HepG2 (cell line): ENCODE measurements around the gene VDAC2. TPM values are rescaled to one million over a fixed set of nuclear protein-coding genes. Genes with fewer than 3 reads are reported as not detected.
A peak's percentile ranks its signal among the peaks of the same experiment; 100 is the strongest.

ENCODE experiments used
- DNMT3B ChIP-seq: conservative IDR thresholded peaks from 2 replicates; pipeline ENCODE4 v1.6.1; 2016; ENCODE audit warnings: missing biosample characterization, control low read depth
- ELF3 ChIP-seq: IDR thresholded peaks from 2 replicates; pipeline ENCODE4 v1.6.1; 2016; ENCODE audit warnings: missing genetic modification reagents, missing compliant biosample characterization
- ERF ChIP-seq: IDR thresholded peaks from 2 replicates; pipeline ENCODE4 v1.6.1; 2018; ENCODE audit warnings: missing biosample characterization, missing genetic modification reagents
- GABPA ChIP-seq, 2 experiments: IDR thresholded peaks; 2 replicates each; pipeline ENCODE4 v1.6.1; 2011 to 2016; ENCODE audit warnings: low read depth in 2 of 2, low read length in 1 of 2, missing biosample characterization in 1 of 2, missing genetic modification characterization in 1 of 2
- GZF1 ChIP-seq: sonication (generic); formaldehyde crosslinking; IDR thresholded peaks from 2 replicates; pipeline ENCODE4 v1.5.1; 2020; ENCODE audit warnings: mild to moderate bottlenecking, missing genetic modification reagents
- ISX ChIP-seq: sonication (generic); formaldehyde crosslinking; conservative IDR thresholded peaks from 2 replicates; pipeline ENCODE4 v1.5.0; 2020; ENCODE audit warnings: missing genetic modification reagents
- KLF6 ChIP-seq: IDR thresholded peaks from 2 replicates; pipeline ENCODE4 v1.8.0; 2016; ENCODE audit warnings: missing biosample characterization, missing genetic modification reagents
- MYPOP ChIP-seq: sonication (generic); formaldehyde crosslinking; IDR thresholded peaks from 2 replicates; pipeline ENCODE4 v1.8.1; 2023; ENCODE audit warnings: mild to moderate bottlenecking, moderate library complexity, missing genetic modification reagents
- NFKBIZ ChIP-seq: IDR thresholded peaks from 2 replicates; pipeline ENCODE4 v1.6.1; 2018; ENCODE audit warnings: missing genetic modification reagents, missing compliant biosample characterization
- RBFOX2 ChIP-seq: fragments of 200-400 bp; formaldehyde crosslinking; IDR thresholded peaks from 2 replicates; pipeline ENCODE4 v1.6.1; 2017; ENCODE audit warnings: low read depth, mild to moderate bottlenecking, low read length
- RELA ChIP-seq: sonication (generic); formaldehyde crosslinking; IDR thresholded peaks from 2 replicates; pipeline ENCODE4 v1.4.0; 2020; ENCODE audit warnings: missing genetic modification reagents
- SNAPC4 ChIP-seq: sonication (generic); formaldehyde crosslinking; IDR thresholded peaks from 2 replicates; pipeline ENCODE4 v1.4.0; 2020; ENCODE audit warnings: mild to moderate bottlenecking, missing genetic modification reagents
- TRIM22 ChIP-seq: fragments of 450-650 bp; IDR thresholded peaks from 2 replicates; pipeline ENCODE4 v1.6.1; 2017
- ZBTB20 ChIP-seq: sonication (generic); formaldehyde crosslinking; IDR thresholded peaks from 2 replicates; pipeline ENCODE4 v1.8.1; 2023; ENCODE audit warnings: missing genetic modification reagents, low read depth, mild to moderate bottlenecking, borderline replicate concordance
- ZNF225 ChIP-seq: sonication (generic); formaldehyde crosslinking; IDR thresholded peaks from 2 replicates; pipeline ENCODE4 v1.4.0; 2020; ENCODE audit warnings: mild to moderate bottlenecking, missing genetic modification reagents
- ZNF260 ChIP-seq: sonication (generic); formaldehyde crosslinking; IDR thresholded peaks from 2 replicates; pipeline ENCODE4 v1.4.0; 2020; ENCODE audit warnings: missing genetic modification reagents, low read depth, mild to moderate bottlenecking, borderline replicate concordance
- ZNF431 ChIP-seq: sonication (generic); formaldehyde crosslinking; IDR thresholded peaks from 2 replicates; pipeline ENCODE4 v1.9.0; 2022; ENCODE audit warnings: missing genetic modification reagents, low read depth, mild to moderate bottlenecking, borderline replicate concordance
- ZNF530 ChIP-seq: sonication (generic); formaldehyde crosslinking; IDR thresholded peaks from 2 replicates; pipeline ENCODE4 v1.5.0; 2020; ENCODE audit warnings: low read depth, mild to moderate bottlenecking, missing genetic modification reagents
- ZNF784 ChIP-seq: sonication (generic); formaldehyde crosslinking; IDR thresholded peaks from 2 replicates; pipeline ENCODE4 v1.5.1; 2020; ENCODE audit warnings: missing genetic modification reagents, mild to moderate bottlenecking, borderline replicate concordance
- ZSCAN25 ChIP-seq: sonication (generic); formaldehyde crosslinking; IDR thresholded peaks from 2 replicates; pipeline ENCODE4 v1.8.0; 2022; ENCODE audit warnings: mild to moderate bottlenecking, missing genetic modification reagents
- polyA plus RNA-seq, 8 experiments: library from polyadenylated mRNA; depleted of rRNA in 3 of 8; stranded (reverse) in 7 of 8; unstranded in 1 of 8; fragments of >200 nt; fragmentation: Illumina TruSeq in 4 of 8; extraction: Trizol in 4 of 8; gene quantifications; 2 replicates each; pipeline versions ENCODE4 v1.2.1 to v1.2.3, GENCODE V29; 2011 to 2016; ENCODE audit warnings: low read depth in 4 of 8, missing spikeins in 1 of 8, mixed read lengths in 1 of 8; ENCODE audit not compliant: insufficient read depth in 1 of 8
- total RNA-seq, 5 experiments: library from RNA; depleted of rRNA; stranded (reverse); fragments of >200 nt; fragmentation: Illumina TruSeq; extraction: Trizol; gene quantifications; 2 replicates each; pipeline ENCODE4 v1.2.3, GENCODE V29; 2016; ENCODE audit warnings: low read depth in 1 of 5

Gene VDAC2
- total and polyA plus RNA-seq, 2 of the 13 experiments (the other 11 are each of a cell fraction or from before 2014, with no cell fraction given), result 67.9 to 222 TPM

GRCh38 chr10:75235375-75236177, 25.0 kb downstream of the VDAC2 start, which contains the start of gene COMTD1 (continued):
- no peak for TF ChIP-seq TRIM22
- no peak for TF ChIP-seq DNMT3B
- no peak for TF ChIP-seq ISX (CRISPR knock-in tag)
- no peak; the same call in 1 of the 2 replicates for TF ChIP-seq NFKBIZ
- no peak for TF ChIP-seq SNAPC4 (CRISPR knock-in tag)
- TF ChIP-seq ZNF431 (CRISPR knock-in tag), result 0 out of 2 replicates have a peak, but pooled peaks have one; percentile 60
- peak; percentile 89 for TF ChIP-seq ERF (CRISPR knock-in tag)
- 0 out of 2 replicates have a peak, but pooled peaks have one; percentile 18 for TF ChIP-seq MYPOP (CRISPR knock-in tag)
- no peak for TF ChIP-seq ZNF784 (CRISPR knock-in tag)
- TF ChIP-seq ZSCAN25, result no peak
- TF ChIP-seq GZF1, result no peak
- no peak; the same call in 1 of the 2 replicates for TF ChIP-seq ZNF225 (CRISPR knock-in tag)
- TF ChIP-seq ZNF530 (CRISPR knock-in tag), result no peak
- no peak for TF ChIP-seq ZNF260 (CRISPR knock-in tag)
- TF ChIP-seq GABPA (IDR thresholded peaks at IDR 0.05; ENCODE audit: low read depth, low read length), result no peak
- 0 out of 2 replicates have a peak, but pooled peaks have one; percentile 47 for TF ChIP-seq GABPA (CRISPR knock-in tag; IDR thresholded peaks at IDR 0.05; ENCODE audit: low read depth)
- 0 out of 2 replicates have a peak, but pooled peaks have one; percentile 66 for TF ChIP-seq KLF6 (CRISPR knock-in tag)
- TF ChIP-seq RELA (CRISPR knock-in tag), result peak; percentile 75; the same call in 1 of the 2 replicates
- peak; percentile 90 for TF ChIP-seq RBFOX2
- 0 out of 2 replicates have a peak, but pooled peaks have one; percentile 24 for TF ChIP-seq ELF3 (CRISPR knock-in tag)
- TF ChIP-seq ZBTB20 (CRISPR knock-in tag), result no peak; the same call in 1 of the 2 replicates
